Liver (tissue), 3 donors: ENCODE results near the gene FHOD1.

Source experiments
- CTCF ChIP-seq: fragments of 150-350 bp; IDR thresholded peaks from 2 replicates; pipeline ENCODE4 v1.5.1; 2017; ENCODE audit warnings: improper control_type of control experiment, low read depth, low read length; ENCODE audit not compliant: missing input control
- GABPA ChIP-seq, 2 donors: IDR thresholded peaks in 1 of 2; conservative IDR thresholded peaks in 1 of 2; 2 replicates each; pipeline ENCODE4 v1.6.1; 2016; ENCODE audit warnings: antibody characterized with exemption in 2 of 2, mild to moderate bottlenecking in 1 of 2, moderate library complexity in 1 of 2
- HNF4G ChIP-seq: IDR thresholded peaks from 2 replicates; pipeline ENCODE4 v1.6.1; 2016; ENCODE audit warnings: antibody characterized with exemption
- RAD21 ChIP-seq, 2 donors: IDR thresholded peaks; 2 replicates each; pipeline ENCODE4 v1.6.1; 2016; ENCODE audit warnings: antibody characterized with exemption in 2 of 2, mild to moderate bottlenecking in 2 of 2
- RXRA ChIP-seq, 2 donors: IDR thresholded peaks; 2 replicates each; pipeline ENCODE4 v1.6.1; 2017 to 2018; ENCODE audit warnings: antibody characterized with exemption in 2 of 2, mild to moderate bottlenecking in 1 of 2
- TF ChIP-seq, protein P1 (sequence below): IDR thresholded peaks from 2 replicates; pipeline ENCODE4 v1.6.1; 2016; ENCODE audit warnings: antibody characterized with exemption, mild to moderate bottlenecking
- TF ChIP-seq, protein P2 (sequence below): IDR thresholded peaks from 2 replicates; pipeline ENCODE4 v1.6.1; 2016; ENCODE audit warnings: antibody characterized with exemption
- donor health status: healthy.
- donor health status: healthy.

- TF ChIP-seq RAD21 (IDR thresholded peaks at IDR 0.05) (no peak), CTCF (no peak), GABPA (IDR thresholded peaks at IDR 0.05 in 1 of 2, conservative IDR thresholded peaks at IDR 0.05 in 1 of 2) (no peak), HNF4G (no peak), RXRA (IDR thresholded peaks at IDR 0.05) (no peak)
- TF ChIP-seq, protein P1, sequence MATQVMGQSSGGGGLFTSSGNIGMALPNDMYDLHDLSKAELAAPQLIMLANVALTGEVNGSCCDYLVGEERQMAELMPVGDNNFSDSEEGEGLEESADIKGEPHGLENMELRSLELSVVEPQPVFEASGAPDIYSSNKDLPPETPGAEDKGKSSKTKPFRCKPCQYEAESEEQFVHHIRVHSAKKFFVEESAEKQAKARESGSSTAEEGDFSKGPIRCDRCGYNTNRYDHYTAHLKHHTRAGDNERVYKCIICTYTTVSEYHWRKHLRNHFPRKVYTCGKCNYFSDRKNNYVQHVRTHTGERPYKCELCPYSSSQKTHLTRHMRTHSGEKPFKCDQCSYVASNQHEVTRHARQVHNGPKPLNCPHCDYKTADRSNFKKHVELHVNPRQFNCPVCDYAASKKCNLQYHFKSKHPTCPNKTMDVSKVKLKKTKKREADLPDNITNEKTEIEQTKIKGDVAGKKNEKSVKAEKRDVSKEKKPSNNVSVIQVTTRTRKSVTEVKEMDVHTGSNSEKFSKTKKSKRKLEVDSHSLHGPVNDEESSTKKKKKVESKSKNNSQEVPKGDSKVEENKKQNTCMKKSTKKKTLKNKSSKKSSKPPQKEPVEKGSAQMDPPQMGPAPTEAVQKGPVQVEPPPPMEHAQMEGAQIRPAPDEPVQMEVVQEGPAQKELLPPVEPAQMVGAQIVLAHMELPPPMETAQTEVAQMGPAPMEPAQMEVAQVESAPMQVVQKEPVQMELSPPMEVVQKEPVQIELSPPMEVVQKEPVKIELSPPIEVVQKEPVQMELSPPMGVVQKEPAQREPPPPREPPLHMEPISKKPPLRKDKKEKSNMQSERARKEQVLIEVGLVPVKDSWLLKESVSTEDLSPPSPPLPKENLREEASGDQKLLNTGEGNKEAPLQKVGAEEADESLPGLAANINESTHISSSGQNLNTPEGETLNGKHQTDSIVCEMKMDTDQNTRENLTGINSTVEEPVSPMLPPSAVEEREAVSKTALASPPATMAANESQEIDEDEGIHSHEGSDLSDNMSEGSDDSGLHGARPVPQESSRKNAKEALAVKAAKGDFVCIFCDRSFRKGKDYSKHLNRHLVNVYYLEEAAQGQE = no peak
- TF ChIP-seq, protein P2, sequence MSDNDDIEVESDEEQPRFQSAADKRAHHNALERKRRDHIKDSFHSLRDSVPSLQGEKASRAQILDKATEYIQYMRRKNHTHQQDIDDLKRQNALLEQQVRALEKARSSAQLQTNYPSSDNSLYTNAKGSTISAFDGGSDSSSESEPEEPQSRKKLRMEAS = no peak
Measured at GRCh38 chr16:67228905-67229304, 18.4 kb downstream of the FHOD1 start.
